KG1 (cell line): ENCODE results near the gene KCNJ15.
"Not testable (repeated sequence)": the region's sequence is repeated elsewhere in the genome, so short reads cannot be mapped to it uniquely, and the experiment has no call there.

ENCODE experiments used
- DNase-seq: peaks from one replicate; lab custom pipeline; 2025; lab: John Stamatoyannopoulos, UW

KCNJ15 gene

DNA sequence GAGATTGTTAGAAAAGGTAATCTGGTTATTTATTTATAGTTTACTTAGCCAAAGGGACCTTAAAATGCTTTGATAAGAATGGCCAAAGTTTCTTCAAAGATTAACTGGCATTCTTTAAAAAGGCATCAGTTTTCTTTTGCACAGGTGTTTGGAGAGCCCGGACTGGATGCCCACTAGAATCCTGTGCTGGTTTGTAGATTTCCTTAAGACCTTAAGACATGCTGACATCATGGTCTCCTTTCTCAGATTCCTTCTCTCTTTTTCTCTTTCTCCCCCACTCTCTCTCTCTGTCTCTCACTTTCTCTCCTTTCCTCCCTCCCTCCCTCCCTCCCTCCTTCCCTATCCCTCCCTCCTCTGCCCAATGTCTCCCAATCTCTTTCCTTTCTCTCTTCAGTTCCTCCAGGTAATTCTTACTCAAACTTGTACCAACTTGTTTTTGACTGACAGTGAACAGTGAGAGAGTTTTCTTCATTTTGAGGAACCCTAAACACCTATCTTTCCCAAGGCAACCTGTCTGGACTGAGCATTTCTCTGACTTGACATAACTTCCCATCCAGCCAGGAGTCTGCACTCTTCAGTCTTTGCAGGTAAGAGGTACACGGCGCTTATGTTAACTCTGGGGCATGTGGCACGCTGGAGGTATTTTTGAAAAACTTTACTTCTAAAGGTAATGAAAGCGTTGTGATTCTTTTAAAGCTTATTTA, at the start of gene KCNJ15:
KCNJ15 (plus strand) TSS at position 393 of the 704 bp plus-strand sequence. CDS start 42,271 bp downstream, outside the sequence.
- no peak for DNase-seq

DNA sequence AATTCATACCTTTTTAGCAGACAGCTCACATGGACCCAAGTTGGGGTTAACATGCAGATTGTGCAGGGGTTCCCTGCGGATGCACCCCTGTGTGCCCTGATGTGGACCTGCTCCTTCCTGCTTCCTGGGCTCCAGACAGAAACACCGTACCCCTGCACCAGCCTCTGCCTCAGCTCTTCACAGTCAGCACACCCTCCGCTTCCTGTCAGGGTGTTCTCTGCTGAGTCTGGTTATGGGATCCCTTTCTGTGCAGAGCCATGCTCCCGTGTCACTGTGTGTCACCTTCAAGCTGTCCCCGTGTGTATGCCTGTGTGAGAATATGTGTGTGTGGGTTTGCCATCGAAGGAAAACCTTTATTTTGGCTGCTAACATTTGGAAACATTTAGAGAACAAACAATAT, 48.7 kb upstream of the KCNJ15 start:
- DNase-seq, result no peak

DNA sequence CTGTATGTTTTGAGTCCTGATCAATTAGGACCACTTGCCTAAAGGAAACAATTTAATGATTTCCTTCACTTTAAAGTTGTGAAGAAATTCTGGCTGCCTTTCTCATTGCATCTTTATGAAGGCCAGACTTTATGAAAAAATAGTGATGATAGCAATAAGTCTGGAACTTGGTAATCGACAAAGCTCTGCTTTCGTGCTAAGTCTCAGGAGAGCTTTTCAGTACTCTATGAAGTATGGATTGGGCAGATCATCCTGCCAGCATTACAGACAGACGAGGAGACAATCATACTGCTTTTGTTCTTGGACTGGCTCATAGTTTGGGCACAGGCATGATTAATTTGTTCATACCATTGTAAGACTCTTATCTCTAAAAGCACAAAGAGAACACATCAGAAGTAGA, 45.5 kb upstream of the KCNJ15 start:
- DNase-seq, result no peak

DNA sequence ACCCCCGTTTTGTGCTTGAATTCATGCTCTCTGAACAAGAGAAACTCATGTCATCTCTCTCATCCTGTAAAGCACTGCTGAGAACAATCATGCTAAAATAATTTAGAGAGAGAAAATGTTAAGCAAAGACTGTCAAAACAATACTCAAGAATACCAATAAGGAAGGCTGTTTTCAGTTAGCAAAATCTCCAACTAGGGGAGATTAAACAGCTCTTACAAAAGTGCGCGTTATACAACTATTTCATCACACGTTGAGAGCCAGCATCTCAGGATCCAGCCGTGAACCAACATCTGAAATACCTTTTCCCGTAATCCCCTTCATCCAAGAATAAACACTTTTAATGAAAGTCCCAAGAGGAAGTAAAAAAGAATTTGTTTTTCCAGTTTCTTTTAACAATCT, 44.1 kb upstream of the KCNJ15 start:
- DNase-seq, result no peak

DNA sequence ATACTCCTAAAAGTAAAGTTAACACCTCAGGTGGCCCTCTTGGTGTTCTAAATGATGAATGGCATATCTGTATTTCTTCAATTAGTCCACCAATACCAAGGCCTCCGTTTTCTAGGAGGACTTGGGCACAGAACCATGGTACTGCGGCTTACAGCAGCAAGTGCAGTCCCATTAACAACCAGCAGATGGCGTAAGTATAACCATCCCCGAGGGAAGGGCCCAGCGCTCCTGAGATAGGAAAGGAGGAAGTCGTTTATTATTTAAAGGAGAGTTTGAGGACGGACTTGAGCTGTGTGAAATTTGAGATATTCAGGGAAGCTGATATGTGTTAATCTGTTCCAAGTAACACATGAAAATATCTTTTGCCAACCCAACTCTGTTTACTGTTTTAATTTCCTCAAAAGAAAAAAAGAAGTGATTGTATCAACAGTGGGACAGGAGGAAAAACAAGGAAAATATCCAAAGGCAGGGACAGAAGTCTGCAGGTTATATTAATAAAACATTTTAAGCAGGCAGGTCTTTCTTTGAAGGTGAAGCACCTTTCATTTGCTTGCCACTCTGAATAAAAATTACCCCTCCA, 37.7 kb upstream of the KCNJ15 start:
- peak; percentile 42 for DNase-seq

DNA sequence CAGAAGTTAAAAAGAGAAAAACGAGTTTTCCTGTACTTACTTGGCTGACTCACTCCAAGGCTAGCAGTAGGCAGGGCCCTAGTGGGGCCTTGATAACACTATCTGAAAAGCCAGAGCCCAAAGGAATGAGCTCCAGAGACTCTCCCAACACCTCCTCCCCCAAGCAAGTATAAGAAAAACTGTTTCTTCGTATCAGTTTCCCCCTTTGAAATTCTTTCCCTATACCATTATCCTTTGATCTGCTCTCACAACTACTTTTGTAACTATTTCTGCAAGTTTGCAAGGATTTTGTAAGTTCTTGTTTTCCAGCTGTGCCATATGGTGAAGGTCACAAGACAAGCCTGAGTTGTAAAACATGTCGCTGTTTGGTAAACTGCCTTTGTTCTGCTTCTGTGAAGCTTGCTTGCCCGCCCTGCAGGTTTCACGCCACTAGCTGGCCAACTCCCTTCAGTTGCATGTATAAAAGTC, 36.5 kb upstream of the KCNJ15 start:
- no peak for DNase-seq

DNA sequence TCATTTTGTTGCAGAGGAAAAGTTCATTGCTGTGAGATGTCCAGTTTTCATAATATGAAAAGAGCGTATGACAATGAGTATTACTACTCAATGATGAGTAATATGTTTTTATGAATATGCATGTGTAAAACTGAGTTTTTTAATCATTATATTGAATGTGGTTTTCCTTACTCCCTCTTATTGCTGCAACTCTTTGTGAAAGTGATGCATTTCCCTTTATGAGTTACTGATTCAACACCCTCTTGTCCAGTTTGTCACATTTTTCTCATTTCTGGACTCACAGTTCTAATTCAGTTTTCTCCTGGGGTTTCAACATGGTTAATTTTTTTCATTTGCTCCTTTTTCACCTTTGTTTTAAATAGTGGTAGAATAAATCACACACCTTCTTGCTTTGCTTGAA, 35.2 kb upstream of the KCNJ15 start:
- no peak for DNase-seq

DNA sequence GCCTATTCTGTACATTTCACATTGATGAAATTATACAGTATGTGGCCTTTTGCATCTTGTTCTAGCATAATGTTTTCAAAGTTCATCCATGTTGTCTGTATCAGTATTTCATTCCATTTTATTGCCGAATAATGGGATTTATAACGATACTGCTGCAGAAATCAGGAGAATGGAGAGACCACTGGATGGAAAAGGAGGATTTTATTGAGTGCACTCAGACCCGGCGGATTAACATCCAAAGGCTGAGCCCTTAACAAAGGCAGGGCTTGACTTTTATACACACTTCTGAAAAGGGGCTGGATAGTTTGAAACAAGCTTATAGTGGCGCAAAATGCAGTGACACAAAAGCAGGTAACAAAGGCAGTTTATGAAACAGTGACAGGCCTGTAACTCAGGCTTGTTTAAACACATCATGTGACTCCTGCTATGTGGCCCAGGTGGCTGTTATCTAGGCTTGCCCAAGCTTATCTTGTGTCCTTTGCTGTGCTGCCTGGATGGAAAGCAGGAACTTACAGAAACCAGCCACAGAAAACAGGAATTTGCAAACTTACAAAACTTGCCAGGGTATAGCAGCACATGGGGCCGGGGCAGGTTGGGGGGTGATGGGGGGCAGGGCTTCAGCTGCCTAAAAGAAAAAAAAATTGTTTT, 32.8 kb upstream of the KCNJ15 start:
- DNase-seq, result peak; percentile 3

DNA sequence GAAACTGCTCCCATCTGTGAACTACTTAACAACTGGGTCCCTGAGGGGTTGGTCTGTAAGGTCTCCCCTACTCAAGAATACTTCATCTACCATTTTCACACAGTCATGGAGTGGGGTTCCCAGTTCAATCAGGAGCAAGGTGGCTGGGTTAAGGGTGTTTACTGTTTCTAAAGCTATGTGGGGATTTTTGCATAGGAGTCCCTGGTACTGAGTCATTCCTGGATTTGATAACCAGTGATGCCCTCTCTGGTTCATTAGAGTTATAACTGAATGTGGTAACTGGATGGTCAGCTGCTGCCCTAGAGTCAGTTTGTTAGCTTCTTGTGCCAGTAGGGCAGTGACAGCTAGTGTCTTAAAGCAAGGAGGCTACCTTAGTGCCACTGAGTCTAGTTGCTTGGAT, 29.4 kb upstream of the KCNJ15 start:
- DNase-seq, result no peak

DNA sequence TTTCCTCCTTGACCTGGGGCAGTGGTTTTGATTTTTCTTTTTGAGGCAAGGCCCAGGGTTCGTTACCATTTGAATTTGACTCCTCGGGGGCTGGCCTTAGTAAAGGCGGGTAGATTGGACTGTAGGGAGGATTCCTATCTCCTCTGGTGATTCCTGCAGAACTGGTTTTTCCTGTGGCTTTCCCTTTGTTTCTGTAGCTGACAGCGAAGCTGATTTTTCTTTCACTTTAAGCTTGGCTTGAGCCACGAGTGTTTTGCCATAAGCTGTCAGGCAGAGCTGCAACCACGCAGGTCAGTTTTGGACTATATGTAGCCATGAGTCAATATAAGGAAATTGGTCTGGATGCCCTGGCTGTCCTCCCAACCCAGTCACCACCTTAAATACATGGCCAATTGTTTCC, 28.7 kb upstream of the KCNJ15 start:
- DNase-seq, result no peak

DNA sequence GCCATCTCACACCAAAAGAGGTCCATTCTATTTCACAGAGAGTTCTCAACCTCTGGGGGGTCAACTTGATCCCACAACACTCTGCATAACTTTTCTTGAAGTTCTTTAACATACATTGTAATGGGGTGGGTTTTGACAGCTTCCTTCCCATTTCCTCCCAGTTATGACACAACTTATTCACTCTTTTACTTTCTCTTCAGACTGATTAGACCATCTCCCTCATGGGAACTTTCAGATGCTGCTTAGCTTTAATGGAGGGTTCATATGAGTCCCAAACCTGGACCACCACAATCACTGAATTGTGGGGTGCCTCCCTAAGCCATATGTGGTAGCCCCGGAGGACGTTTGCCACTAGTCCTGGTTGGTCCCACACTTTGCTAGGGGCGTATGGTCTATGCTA, 28.3 kb upstream of the KCNJ15 start:
- DNase-seq, result no peak

DNA sequence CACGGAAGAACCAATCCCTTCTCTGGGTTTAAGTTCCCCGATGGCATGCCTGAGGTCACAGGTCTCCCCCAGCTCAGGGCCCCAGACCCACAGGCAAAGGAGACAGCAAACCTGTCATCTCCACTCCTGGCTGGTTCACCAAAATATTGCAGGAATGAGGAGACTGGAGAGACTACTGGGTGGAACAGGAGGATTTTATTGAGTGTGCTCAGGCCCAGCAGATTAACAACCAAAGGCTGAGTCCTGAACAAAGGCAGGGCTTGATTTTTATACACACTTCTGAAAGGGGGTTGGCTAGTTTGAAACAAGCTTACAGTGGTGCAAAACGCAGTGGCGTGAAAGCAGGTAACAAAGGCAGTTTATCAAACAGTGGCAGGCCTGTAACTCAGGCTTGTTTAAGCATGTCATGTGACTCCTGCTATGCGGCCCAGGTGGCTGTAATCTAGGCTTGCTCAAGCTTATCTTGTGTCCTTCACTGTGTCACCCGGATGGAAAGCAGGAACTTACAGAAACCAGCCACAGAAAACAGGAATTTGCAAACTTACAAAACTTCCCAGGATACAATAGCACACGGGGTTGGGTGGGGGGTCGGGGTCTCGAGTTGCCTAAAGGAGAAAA, 27.4 kb upstream of the KCNJ15 start:
- no peak for DNase-seq

DNA sequence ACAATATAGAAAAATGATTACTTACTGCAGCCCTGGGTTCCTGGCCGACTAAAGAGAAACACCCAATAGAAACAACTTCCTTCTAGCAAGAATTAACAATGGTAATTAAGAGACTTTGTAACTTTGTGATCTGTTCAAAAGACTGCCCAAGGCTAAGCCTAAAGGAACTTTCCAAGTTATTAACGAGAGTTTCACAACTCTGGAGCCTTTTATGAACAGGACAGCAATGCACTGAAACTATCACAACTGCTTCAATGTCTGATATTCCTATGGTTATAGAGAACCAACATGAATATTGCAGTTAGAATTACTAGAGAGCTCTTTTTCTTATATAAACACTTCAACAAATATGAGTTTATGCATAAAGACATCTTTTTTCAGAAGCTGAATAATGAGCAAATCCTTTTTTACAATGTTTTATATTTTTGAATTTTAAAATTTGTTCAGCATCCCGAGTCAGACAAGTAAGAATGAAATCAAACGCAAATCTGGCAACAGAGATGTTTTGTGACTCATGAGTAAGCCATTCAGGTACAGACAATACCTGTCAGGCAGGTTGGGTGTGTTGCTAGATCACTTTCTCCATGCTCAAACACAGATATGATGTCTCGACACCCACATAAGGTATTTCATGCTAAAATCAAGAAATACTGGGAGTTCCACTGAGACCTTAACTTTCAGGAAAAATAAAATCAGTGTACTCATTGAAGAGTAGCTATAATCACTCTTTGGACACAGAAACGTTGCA, 22.2 kb upstream of the KCNJ15 start:
- no peak for DNase-seq

DNA sequence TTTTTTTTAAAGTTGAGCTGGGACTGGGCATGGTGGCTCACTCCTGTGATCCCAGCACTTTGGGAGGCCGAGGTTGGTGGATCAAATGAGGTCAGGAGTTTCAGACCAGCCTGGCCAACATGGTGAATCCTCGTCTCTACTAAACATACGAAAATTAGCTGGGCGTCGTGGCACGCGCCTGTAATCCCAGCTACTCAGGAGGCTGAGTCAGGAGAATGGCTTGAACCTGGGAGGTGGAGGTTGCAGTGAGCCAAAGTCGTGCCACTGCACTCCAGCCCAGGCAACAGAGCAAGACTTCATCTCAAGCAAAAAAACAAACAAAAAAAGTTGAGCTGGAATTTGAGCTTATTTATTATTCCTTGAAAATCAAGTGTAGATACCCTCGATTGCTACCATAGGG, 21.5 kb upstream of the KCNJ15 start:
- not testable (repeated sequence) for DNase-seq

DNA sequence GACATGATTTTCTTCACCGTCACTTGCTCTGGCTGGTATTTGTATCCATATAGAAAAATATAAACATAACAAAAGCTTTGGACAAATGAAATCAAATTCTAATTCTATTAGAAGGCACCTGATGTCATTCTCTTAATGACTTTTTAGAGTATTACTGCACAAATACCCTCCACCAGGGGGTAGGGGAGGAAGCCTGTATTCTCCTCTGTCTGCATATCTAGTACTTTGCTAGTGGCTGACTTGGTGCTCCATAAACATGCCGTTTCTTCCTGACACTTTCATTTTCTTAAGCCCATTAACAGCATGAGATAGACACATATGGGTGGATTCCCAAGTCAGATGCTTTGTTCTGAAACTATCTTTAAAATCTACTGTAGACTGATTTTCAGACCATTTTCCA, 20.6 kb upstream of the KCNJ15 start:
- no peak for DNase-seq

DNA sequence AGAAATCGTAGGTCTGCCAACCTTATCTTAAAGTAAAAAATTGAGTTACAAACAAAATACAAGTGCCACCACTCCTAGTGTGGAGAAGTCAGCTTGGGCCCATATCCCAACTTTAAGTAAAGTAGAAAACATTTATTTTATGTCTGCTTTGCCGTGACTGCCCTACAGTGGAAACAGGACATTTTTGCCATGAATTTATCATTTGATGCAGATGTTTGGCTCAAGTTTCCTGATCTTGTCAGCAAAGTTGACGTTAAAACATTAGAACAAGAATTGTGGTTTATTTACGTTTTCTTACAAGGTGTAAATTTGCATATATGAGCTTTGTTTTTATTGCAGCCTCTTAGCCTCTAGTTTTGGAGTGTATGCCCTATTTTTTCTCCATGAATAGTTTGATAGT, 17.1 kb upstream of the KCNJ15 start:
- DNase-seq, result no peak

DNA sequence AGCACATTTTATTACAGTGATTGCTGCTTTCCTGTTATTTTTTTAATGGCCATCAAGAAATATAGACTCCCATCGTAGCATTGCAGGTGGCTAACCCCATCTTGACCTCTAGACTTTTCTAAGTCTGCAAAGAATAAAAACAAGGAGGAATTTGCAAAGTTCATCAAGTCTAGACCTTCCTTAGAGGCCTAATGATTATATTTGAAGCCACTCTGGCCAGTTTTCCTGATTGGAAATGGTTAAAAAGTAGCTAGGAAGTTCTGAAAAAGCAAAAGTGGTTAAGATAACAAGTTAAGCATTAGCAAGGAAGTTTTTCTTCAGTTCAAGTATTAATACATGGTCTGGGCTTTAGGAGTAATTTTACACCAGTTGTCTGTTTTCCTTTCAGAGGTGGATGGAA, 16.7 kb upstream of the KCNJ15 start:
- DNase-seq, result no peak

DNA sequence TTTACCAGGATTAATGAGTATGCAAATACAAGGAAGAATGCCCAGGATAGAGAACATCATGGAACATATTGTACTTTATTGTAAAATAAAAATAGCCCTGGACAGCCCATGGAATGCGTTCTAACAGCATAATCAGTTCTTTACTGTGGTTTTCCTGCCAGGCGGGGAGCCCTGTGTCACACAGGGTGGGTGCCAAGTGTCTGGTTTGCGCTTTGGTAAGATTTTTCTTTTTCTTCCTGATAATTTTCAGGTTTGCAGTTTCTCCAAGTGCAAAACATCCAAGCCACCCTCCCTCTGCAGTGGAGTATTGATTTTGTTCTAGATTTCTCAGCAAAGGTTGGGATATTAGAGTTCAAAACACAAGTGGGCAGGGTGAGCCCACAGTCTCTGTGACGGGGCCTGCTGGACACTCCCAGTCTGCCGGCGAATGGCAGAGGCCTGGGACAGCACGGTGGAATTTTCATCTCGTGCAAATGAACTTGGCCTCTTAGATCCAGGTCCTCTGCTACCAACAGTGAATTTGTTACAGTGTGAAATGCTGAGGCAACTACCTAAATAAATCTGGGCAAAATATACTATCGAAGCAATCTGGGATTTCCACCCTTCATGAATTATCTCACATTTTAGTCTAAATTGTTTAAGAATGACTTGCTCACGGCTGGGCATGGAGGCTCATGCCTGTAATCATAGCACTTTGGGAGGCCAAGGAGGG, 15.6 kb upstream of the KCNJ15 start:
- no peak for DNase-seq

DNA sequence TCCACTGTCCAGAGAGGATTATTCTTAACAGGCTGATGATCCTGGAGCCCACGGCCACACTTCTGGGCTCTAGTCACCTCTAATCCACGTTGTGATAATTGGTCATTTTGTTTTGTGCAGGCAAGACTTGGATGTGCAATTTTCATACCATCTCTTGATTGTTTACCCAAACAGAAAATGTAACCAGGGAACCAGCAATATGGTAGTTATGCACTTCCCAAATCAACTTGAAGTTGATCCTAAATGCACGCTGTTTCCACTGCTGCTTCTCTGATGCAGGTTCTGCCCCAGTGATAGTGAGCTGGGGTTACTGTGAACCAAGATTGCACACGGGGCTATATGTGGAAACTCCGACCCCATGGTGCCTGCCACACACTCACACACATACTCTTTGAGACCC, 14.7 kb upstream of the KCNJ15 start:
- no peak for DNase-seq

DNA sequence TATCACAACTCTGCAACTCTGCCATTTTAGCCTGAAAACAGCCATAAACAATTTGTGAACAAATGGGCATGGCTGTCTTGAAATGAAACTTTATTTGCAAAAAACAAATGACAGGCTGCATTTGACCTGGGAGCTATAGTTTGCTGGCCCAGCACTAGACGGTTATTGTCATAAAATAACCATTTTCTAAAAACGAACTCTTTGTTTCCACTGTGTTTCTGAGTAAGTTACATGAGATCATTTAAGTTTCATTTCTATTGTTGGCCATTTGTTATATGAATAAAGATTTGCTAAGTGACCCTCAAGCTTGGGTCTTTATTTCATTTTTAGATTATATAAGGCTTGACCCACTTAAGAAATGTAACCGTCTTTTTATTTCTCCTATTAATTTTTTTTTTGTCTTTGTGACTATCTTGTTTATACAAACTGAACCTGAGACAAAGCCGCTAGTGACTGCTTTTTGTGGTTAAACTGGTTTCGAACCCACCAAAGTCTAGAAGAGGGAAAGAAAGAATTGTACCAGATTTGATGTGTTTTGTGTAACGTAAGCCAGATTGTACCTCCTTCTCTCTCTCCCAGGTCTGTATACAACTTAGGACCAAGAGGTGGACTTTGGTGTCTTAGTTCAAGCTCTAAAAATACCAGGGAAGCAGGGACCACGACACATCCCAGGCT, 12.9 kb upstream of the KCNJ15 start:
- no peak for DNase-seq

DNA sequence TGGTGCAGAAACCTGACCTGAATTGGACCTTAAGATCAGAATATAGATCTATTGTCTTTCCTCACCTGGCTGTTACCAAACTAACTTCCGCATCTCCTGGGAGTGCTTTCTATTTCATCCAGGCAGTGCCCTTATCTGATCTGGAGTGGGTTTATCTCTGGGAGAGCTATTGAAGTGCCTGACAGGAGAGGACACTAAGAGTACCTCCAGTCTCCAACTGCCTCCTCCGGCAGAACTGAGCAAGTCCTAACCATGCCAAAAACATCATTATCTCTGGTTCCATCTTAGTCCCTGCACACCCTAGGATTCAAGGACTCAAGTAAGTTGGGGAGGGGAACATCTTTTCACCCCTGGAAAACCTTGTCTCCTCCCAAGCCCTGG, 12.4 kb upstream of the KCNJ15 start:
- DNase-seq, result no peak
